Superior temporal gyrus (tissue), 1 donor: ENCODE measurements around the gene FUOM.

Experiments used
- DNase-seq: peaks from one replicate; pipeline ENCODE4 v3.0.0-alpha.2; 2016; ENCODE audit errors: extremely low spot score

The FUOM gene

GRCh38 chr10:133312016-133312768 is 45.6 kb downstream of the FUOM start:
- DNase-seq, result no peak

GRCh38 chr10:133311570-133311969 is 46.2 kb downstream of the FUOM start:
- no peak for DNase-seq

- no peak for DNase-seq
Measured at GRCh38 chr10:133310789-133311188, 47.0 kb downstream of the FUOM start.

GRCh38 chr10:133310399-133310755 is 47.4 kb downstream of the FUOM start:
- DNase-seq, result no peak

GRCh38 chr10:133309720-133310398 is 48.0 kb downstream of the FUOM start:
- no peak for DNase-seq

- peak; percentile 72 for DNase-seq
Measured at GRCh38 chr10:133309100-133309719, 48.6 kb downstream of the FUOM start.

- peak; percentile 80 for DNase-seq
Measured at GRCh38 chr10:133308421-133309099, 49.3 kb downstream of the FUOM start, which contains the start of the genes TUBGCP2 and ZNF511. TSS of gene TUBGCP2 (minus strand) at chr10:133308872. CDS start at chr10:133302941, 5,931 bp downstream. TSS of gene ZNF511 (plus strand) at chr10:133308914. CDS start at chr10:133308944, 30 bp downstream.

- DNase-seq, result no peak
Measured at GRCh38 chr10:133307776-133308420, 49.9 kb downstream of the FUOM start.

GRCh38 chr10:133306941-133307379 is 50.9 kb downstream of the FUOM start:
- no peak for DNase-seq

- DNase-seq, result no peak
Measured at GRCh38 chr10:133306097-133306476, 51.7 kb downstream of the FUOM start.
